Spleen (tissue), 7 donors: ENCODE data around the gene PARD3B.

Source experiments
- POLR2A ChIP-seq, 3 donors: fragments of 450-650 bp; IDR thresholded peaks; one replicate each; pipeline ENCODE4 v1.5.1; 2017; ENCODE audit warnings: antibody characterized with exemption in 3 of 3, mild to moderate bottlenecking in 1 of 3
- POLR2AphosphoS5 ChIP-seq, 3 donors: sonication (generic); formaldehyde crosslinking; IDR thresholded peaks; one replicate each; pipeline ENCODE4 v1.5.1; 2017; ENCODE audit warnings: antibody characterized with exemption in 3 of 3
- TF ChIP-seq, protein P1 (sequence below), 11 experiments: fragments of 200-600 bp in 7 of 11; fragments of 450-650 bp in 4 of 11; sonication (generic) in 4 of 11; IDR thresholded peaks in 8 of 11; conservative IDR thresholded peaks in 3 of 11; 1 replicate in 7 of 11; 2 replicates in 4 of 11; pipeline versions ENCODE4 v1.4.0 to v1.8.0; 2016 to 2021; ENCODE audit warnings: antibody characterized with exemption in 11 of 11, inconsistent platforms in 4 of 11, mild to moderate bottlenecking in 1 of 11
- donor health status: DM: no; HTN: no; CAD: no; lungs with moderate emphysema.
- donor health status: DM: no; HTN: no; CAD: no.
- donor health status: DM: no; HTN: no; CAD: no.

DNA sequence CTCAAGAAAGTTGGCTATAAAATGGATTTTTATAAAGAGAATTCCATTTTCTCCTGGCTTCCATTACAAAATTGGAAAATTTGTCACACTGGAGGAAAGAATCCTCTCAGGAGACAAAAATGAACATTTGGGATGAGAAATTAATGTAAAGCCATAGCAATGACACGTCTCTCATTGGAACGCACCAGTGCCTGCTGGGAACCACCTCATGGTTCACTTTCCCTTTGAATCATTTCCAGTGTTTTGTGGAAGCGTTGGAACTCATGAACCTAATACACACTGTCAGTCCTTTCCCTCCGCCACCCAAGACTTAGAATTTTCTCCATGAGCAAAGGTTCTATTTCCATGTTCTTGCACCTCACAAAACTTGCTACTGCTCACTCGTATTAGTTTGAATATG is 1116.0 kb downstream of the PARD3B start:
- TF ChIP-seq, protein P1, sequence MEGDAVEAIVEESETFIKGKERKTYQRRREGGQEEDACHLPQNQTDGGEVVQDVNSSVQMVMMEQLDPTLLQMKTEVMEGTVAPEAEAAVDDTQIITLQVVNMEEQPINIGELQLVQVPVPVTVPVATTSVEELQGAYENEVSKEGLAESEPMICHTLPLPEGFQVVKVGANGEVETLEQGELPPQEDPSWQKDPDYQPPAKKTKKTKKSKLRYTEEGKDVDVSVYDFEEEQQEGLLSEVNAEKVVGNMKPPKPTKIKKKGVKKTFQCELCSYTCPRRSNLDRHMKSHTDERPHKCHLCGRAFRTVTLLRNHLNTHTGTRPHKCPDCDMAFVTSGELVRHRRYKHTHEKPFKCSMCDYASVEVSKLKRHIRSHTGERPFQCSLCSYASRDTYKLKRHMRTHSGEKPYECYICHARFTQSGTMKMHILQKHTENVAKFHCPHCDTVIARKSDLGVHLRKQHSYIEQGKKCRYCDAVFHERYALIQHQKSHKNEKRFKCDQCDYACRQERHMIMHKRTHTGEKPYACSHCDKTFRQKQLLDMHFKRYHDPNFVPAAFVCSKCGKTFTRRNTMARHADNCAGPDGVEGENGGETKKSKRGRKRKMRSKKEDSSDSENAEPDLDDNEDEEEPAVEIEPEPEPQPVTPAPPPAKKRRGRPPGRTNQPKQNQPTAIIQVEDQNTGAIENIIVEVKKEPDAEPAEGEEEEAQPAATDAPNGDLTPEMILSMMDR (IDR thresholded peaks at IDR 0.05 in 8 of 11, conservative IDR thresholded peaks at IDR 0.05 in 3 of 11) = no peak
- TF ChIP-seq POLR2AphosphoS5 (IDR thresholded peaks at IDR 0.05) = no peak
- TF ChIP-seq POLR2A (IDR thresholded peaks at IDR 0.05) = no peak
